ENCODE data around the gene IGSF3. TPM values are rescaled to one million over a fixed set of nuclear protein-coding genes. Genes with fewer than 3 reads are reported as not detected.

Gene IGSF3
- polyA plus RNA-seq, 1 experiment: 0.06 TPM

GRCh38 chr1:116690396-116690848, 22.9 kb upstream of the IGSF3 start:
- ChIA-PET POLR2A (no interaction called here), CTCF (no interaction called here)
- no peak for DNase-seq (ENCODE audit: low read depth, low spot score)

GRCh38 chr1:116686723-116687352, 19.3 kb upstream of the IGSF3 start:
- no peak for DNase-seq (ENCODE audit: low read depth, low spot score)
- H3K27me3 ChIP-seq (ENCODE audit: control insufficient read depth, insufficient read depth, low read length): peaks cover 2% of the 10 kb centered on the region
- no peak overlapping the region for H3K27ac ChIP-seq (ENCODE audit: low read depth, low read length)
- CTCF ChIA-PET: no interaction called here
- TF ChIP-seq CTCF (IDR thresholded peaks at IDR 0.05; ENCODE audit: low read depth, low read length): no peak
- H3K9me3 ChIP-seq (ENCODE audit: control insufficient read depth, insufficient read depth, low read length): no peaks in the 10 kb centered on the region
- POLR2A ChIA-PET: no interaction called here
- H3K4me3 ChIP-seq (ENCODE audit: low read depth, low read length): no peak overlapping the region

More at GRCh38 chr1:116690396-116690848, 22.9 kb upstream of the IGSF3 start:
- Histone ChIP-seq H3K27ac (ENCODE audit: low read depth, low read length) (no peak overlapping the region), H3K9me3 (ENCODE audit: control insufficient read depth, insufficient read depth, low read length) (no peaks in the 10 kb centered on the region), H3K4me3 (ENCODE audit: low read depth, low read length) (no peak overlapping the region), H3K27me3 (ENCODE audit: control insufficient read depth, insufficient read depth, low read length) (peaks cover 2% of the 10 kb centered on the region)
- no peak for TF ChIP-seq CTCF (IDR thresholded peaks at IDR 0.05; ENCODE audit: low read depth, low read length)

- ChIA-PET POLR2A (no interaction called here), CTCF (no interaction called here)
- Histone ChIP-seq H3K4me3 (ENCODE audit: low read depth, low read length) (no peak overlapping the region), H3K27me3 (ENCODE audit: control insufficient read depth, insufficient read depth, low read length) (peaks cover under 1% of the 10 kb centered on the region), H3K9me3 (ENCODE audit: control insufficient read depth, insufficient read depth, low read length) (no peaks in the 10 kb centered on the region), H3K27ac (ENCODE audit: low read depth, low read length) (no peak overlapping the region)
- no peak for TF ChIP-seq CTCF (IDR thresholded peaks at IDR 0.05; ENCODE audit: low read depth, low read length)
- no peak for DNase-seq (ENCODE audit: low read depth, low spot score)
These were observed 18.6 kb upstream of the IGSF3 start for GRCh38 chr1:116686175-116686574.

GRCh38 chr1:116684575-116684974, 17.0 kb upstream of the IGSF3 start:
- POLR2A ChIA-PET: no interaction called here
- CTCF ChIA-PET: no interaction called here
- Histone ChIP-seq H3K9me3 (ENCODE audit: control insufficient read depth, insufficient read depth, low read length) (no peaks in the 10 kb centered on the region), H3K4me3 (ENCODE audit: low read depth, low read length) (no peak overlapping the region), H3K27me3 (ENCODE audit: control insufficient read depth, insufficient read depth, low read length) (no peaks in the 10 kb centered on the region), H3K27ac (ENCODE audit: low read depth, low read length) (no peak overlapping the region)
- no peak for DNase-seq (ENCODE audit: low read depth, low spot score)
- no peak for TF ChIP-seq CTCF (IDR thresholded peaks at IDR 0.05; ENCODE audit: low read depth, low read length)

GRCh38 chr1:116682641-116683221, 15.2 kb upstream of the IGSF3 start:
- no peak for TF ChIP-seq CTCF (IDR thresholded peaks at IDR 0.05; ENCODE audit: low read depth, low read length)
- ChIA-PET POLR2A (no interaction called here), CTCF (no interaction called here)
- H3K27ac ChIP-seq (ENCODE audit: low read depth, low read length): no peak overlapping the region
- DNase-seq (ENCODE audit: low read depth, low spot score): no peak
- H3K4me3 ChIP-seq (ENCODE audit: low read depth, low read length): no peak overlapping the region
- H3K27me3 ChIP-seq (ENCODE audit: control insufficient read depth, insufficient read depth, low read length): no peaks in the 10 kb centered on the region
- H3K9me3 ChIP-seq (ENCODE audit: control insufficient read depth, insufficient read depth, low read length): no peaks in the 10 kb centered on the region

All from AG04450 (cell line).